H1 (cell line): Measurements from ENCODE around the gene ANO6. TPM values are rescaled to one million over a fixed set of nuclear protein-coding genes. Genes with fewer than 3 reads are reported as not detected.

Experiments used
- CBX5 ChIP-seq: fragments of 300-800, 300-1000 bp; sonication (generic); IDR thresholded peaks from 2 replicates; pipeline ENCODE4 v1.7.1; 2016; ENCODE audit warnings: antibody characterized with exemption, low read length, low read depth
- CHD2 ChIP-seq: IDR thresholded peaks from 2 replicates; pipeline ENCODE4 v1.6.1; 2012; ENCODE audit warnings: low read length, improper control_type of control experiment
- HDAC2 ChIP-seq, 2 experiments: fragments of 300-600 bp in 1 of 2; sonication (generic) in 1 of 2; IDR thresholded peaks; 2 replicates each; pipeline ENCODE4 v1.6.1; 2011 to 2012; ENCODE audit warnings: low read depth in 2 of 2, low read length in 2 of 2, mild to moderate bottlenecking in 2 of 2, moderate library complexity in 2 of 2, borderline replicate concordance in 1 of 2, inconsistent platforms in 1 of 2
- KDM4A ChIP-seq: IDR thresholded peaks from one replicate; pipeline ENCODE4 v1.7.1; 2012; ENCODE audit warnings: low read depth, mild to moderate bottlenecking, moderate library complexity, low read length, inconsistent platforms; ENCODE audit not compliant: severe bottlenecking
- MAFK ChIP-seq: IDR thresholded peaks from 2 replicates; pipeline ENCODE4 v1.6.1; 2012; ENCODE audit warnings: low read depth, mild to moderate bottlenecking, improper control_type of control experiment, low read length
- RAD21 ChIP-seq, 2 experiments: IDR thresholded peaks in 1 of 2; conservative IDR thresholded peaks in 1 of 2; 2 replicates each; pipeline ENCODE4 v1.6.1; 2011; ENCODE audit warnings: low read depth in 2 of 2, low read length in 2 of 2, improper control_type of control experiment in 1 of 2, inconsistent platforms in 1 of 2, mild to moderate bottlenecking in 1 of 2, moderate library complexity in 1 of 2
- SP4 ChIP-seq: IDR thresholded peaks from 2 replicates; pipeline ENCODE4 v1.6.1; 2012; ENCODE audit warnings: low read length, inconsistent platforms
- ZNF274 ChIP-seq: IDR thresholded peaks from 2 replicates; pipeline ENCODE4 v1.7.0; 2012; ENCODE audit warnings: low read length, borderline replicate concordance; ENCODE audit errors: extremely low read depth
- polyA plus RNA-seq, 7 experiments: library from polyadenylated mRNA; depleted of rRNA in 3 of 7; stranded (reverse) in 5 of 7; unstranded in 2 of 7; fragments of >200 nt in 5 of 7; fragments of 200-250 nt in 2 of 7; gene quantifications; 1 replicate in 5 of 7; 2 replicates in 1 of 7; 4 replicates in 1 of 7; pipeline versions ENCODE4 v1.2.1 to v1.2.3, GENCODE V29; 2011 to 2013; ENCODE audit warnings: missing spikeins in 2 of 7, mixed read lengths in 2 of 7
- total RNA-seq: library from RNA; stranded (reverse); fragmentation: NEBNext Ultra II Directional; extraction: Animal tissue kit (Norgen Biotek cat#: 25700); gene quantifications from 2 replicates; pipeline ENCODE4 v1.2.1, GENCODE V29; 2021
- TF ChIP-seq, protein P1 (sequence below): fragments of 300-600 bp; sonication (generic); IDR thresholded peaks from 2 replicates; pipeline ENCODE4 v1.7.1; 2012; ENCODE audit warnings: low read length, moderate library complexity, mild to moderate bottlenecking, inconsistent platforms; ENCODE audit not compliant: insufficient replicate concordance

Gene ANO6
- total and polyA plus RNA-seq, 2 of the 8 experiments (the other 6 are each of a cell fraction or from before 2014, with no cell fraction given): 15.1 to 39.7 TPM

DNA sequence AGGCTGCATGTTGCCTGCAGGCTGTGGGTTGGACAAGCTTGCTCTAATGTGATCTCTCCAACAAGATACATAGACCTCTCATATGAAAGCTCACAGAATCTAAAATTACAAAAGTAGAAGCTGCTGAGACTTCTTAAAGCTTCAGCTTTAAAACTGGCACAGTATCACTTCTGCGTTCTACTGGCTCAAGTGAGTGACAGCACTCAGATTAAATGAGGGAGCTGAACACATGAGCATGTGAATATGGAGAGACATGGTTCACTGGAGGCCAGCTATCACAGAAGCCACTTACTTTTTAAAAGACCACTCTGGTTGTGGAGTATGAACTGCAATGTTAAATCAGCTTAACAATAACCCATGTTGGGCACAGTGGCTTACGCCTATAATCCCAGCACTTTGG lies 29.1 kb upstream of the ANO6 start (continued):
- TF ChIP-seq, protein P1, sequence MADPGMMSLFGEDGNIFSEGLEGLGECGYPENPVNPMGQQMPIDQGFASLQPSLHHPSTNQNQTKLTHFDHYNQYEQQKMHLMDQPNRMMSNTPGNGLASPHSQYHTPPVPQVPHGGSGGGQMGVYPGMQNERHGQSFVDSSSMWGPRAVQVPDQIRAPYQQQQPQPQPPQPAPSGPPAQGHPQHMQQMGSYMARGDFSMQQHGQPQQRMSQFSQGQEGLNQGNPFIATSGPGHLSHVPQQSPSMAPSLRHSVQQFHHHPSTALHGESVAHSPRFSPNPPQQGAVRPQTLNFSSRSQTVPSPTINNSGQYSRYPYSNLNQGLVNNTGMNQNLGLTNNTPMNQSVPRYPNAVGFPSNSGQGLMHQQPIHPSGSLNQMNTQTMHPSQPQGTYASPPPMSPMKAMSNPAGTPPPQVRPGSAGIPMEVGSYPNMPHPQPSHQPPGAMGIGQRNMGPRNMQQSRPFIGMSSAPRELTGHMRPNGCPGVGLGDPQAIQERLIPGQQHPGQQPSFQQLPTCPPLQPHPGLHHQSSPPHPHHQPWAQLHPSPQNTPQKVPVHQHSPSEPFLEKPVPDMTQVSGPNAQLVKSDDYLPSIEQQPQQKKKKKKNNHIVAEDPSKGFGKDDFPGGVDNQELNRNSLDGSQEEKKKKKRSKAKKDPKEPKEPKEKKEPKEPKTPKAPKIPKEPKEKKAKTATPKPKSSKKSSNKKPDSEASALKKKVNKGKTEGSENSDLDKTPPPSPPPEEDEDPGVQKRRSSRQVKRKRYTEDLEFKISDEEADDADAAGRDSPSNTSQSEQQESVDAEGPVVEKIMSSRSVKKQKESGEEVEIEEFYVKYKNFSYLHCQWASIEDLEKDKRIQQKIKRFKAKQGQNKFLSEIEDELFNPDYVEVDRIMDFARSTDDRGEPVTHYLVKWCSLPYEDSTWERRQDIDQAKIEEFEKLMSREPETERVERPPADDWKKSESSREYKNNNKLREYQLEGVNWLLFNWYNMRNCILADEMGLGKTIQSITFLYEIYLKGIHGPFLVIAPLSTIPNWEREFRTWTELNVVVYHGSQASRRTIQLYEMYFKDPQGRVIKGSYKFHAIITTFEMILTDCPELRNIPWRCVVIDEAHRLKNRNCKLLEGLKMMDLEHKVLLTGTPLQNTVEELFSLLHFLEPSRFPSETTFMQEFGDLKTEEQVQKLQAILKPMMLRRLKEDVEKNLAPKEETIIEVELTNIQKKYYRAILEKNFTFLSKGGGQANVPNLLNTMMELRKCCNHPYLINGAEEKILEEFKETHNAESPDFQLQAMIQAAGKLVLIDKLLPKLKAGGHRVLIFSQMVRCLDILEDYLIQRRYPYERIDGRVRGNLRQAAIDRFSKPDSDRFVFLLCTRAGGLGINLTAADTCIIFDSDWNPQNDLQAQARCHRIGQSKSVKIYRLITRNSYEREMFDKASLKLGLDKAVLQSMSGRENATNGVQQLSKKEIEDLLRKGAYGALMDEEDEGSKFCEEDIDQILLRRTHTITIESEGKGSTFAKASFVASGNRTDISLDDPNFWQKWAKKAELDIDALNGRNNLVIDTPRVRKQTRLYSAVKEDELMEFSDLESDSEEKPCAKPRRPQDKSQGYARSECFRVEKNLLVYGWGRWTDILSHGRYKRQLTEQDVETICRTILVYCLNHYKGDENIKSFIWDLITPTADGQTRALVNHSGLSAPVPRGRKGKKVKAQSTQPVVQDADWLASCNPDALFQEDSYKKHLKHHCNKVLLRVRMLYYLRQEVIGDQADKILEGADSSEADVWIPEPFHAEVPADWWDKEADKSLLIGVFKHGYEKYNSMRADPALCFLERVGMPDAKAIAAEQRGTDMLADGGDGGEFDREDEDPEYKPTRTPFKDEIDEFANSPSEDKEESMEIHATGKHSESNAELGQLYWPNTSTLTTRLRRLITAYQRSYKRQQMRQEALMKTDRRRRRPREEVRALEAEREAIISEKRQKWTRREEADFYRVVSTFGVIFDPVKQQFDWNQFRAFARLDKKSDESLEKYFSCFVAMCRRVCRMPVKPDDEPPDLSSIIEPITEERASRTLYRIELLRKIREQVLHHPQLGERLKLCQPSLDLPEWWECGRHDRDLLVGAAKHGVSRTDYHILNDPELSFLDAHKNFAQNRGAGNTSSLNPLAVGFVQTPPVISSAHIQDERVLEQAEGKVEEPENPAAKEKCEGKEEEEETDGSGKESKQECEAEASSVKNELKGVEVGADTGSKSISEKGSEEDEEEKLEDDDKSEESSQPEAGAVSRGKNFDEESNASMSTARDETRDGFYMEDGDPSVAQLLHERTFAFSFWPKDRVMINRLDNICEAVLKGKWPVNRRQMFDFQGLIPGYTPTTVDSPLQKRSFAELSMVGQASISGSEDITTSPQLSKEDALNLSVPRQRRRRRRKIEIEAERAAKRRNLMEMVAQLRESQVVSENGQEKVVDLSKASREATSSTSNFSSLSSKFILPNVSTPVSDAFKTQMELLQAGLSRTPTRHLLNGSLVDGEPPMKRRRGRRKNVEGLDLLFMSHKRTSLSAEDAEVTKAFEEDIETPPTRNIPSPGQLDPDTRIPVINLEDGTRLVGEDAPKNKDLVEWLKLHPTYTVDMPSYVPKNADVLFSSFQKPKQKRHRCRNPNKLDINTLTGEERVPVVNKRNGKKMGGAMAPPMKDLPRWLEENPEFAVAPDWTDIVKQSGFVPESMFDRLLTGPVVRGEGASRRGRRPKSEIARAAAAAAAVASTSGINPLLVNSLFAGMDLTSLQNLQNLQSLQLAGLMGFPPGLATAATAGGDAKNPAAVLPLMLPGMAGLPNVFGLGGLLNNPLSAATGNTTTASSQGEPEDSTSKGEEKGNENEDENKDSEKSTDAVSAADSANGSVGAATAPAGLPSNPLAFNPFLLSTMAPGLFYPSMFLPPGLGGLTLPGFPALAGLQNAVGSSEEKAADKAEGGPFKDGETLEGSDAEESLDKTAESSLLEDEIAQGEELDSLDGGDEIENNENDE: no peak
- TF ChIP-seq RAD21 (IDR thresholded peaks at IDR 0.05 in 1 of 2, conservative IDR thresholded peaks at IDR 0.05 in 1 of 2; ENCODE audit: low read depth in 2 of 2, low read length in 2 of 2): no peak
- no peak for TF ChIP-seq KDM4A
- TF ChIP-seq ZNF274: no peak
- no peak for TF ChIP-seq HDAC2 (IDR thresholded peaks at IDR 0.05; ENCODE audit: borderline replicate concordance in 1 of 2, low read depth in 2 of 2, low read length in 2 of 2)
- TF ChIP-seq CHD2: no peak
- TF ChIP-seq CBX5: no peak
- TF ChIP-seq MAFK: no peak
- TF ChIP-seq SP4: no peak
